Activated CD8-positive, alpha-beta T cell treated with anti-CD3 and anti-CD28 coated beads, Interleukin-2, amount 10 ng/mL, durations not matched to agents 7 days and 5 days (primary cell): Measurements from ENCODE around the gene STAT2. TPM values are rescaled to one million over a fixed set of nuclear protein-coding genes. Genes with fewer than 3 reads are reported as not detected.

ENCODE experiments used
- total RNA-seq, 2 experiments: library from RNA; stranded (reverse); gene quantifications; one replicate each; pipeline ENCODE4 v1.2.3, GENCODE V29; 2021

Gene STAT2
- total RNA-seq, 2 experiments from 2014 or later: 193 to 194 TPM

Other genes with a start within 250 kb of the STAT2 start
- gene RPL41, start 243.5 kb downstream of the STAT2 start, total RNA-seq: 1,000 to 10,000 TPM; 3,845 to 4,046 TPM
- 10 to 100 TPM in 1 of 2 experiments, 1 to 10 TPM in 1; 9.1 to 10.6 TPM for gene ZC3H10, start 241.8 kb downstream of the STAT2 start, total RNA-seq
- 100 to 1,000 TPM; 317 to 333 TPM for gene ESYT1, start 231.8 kb downstream of the STAT2 start, total RNA-seq
- gene MYL6B, start 207.5 kb downstream of the STAT2 start, total RNA-seq: 10 to 100 TPM; 60.0 to 60.7 TPM
- gene MYL6, start 201.7 kb downstream of the STAT2 start, total RNA-seq: 1,000 to 10,000 TPM; 1,527 to 1,542 TPM
- 100 to 1,000 TPM; 144 to 154 TPM for gene SMARCC2, start 170.6 kb downstream of the STAT2 start, total RNA-seq
- gene RNF41, start 138.2 kb downstream of the STAT2 start, total RNA-seq: 10 to 100 TPM; 27.9 to 32.9 TPM
- 10 to 100 TPM; 64.3 to 69.5 TPM for gene NABP2, start 135.8 kb downstream of the STAT2 start, total RNA-seq
- under 1 TPM in 1 of 2 experiments, not detected in 1; 0.52 TPM for gene SLC39A5, start 130.1 kb downstream of the STAT2 start, total RNA-seq
- 10 to 100 TPM; 54.5 to 55.0 TPM for gene ANKRD52, start 101.7 kb downstream of the STAT2 start, total RNA-seq
- gene COQ10A, start 93.2 kb downstream of the STAT2 start, total RNA-seq: 10 to 100 TPM; 19.6 to 19.7 TPM
- gene CS, start 59.8 kb downstream of the STAT2 start, total RNA-seq: 100 to 1,000 TPM; 218 to 228 TPM
- gene CNPY2, start 44.1 kb downstream of the STAT2 start, total RNA-seq: 100 to 1,000 TPM; 112 to 113 TPM
- 10 to 100 TPM; 61.8 to 63.7 TPM for gene PAN2, start 26.1 kb downstream of the STAT2 start, total RNA-seq
- gene IL23A, start 21.2 kb downstream of the STAT2 start, total RNA-seq: 1 to 10 TPM; 3.5 to 3.7 TPM
- gene APOF, start 2.8 kb upstream of the STAT2 start, total RNA-seq: not detected
- 10 to 100 TPM; 62.7 to 65.7 TPM for gene TIMELESS, start 89.3 kb upstream of the STAT2 start, total RNA-seq
- gene MIP, start 94.5 kb upstream of the STAT2 start, total RNA-seq: not detected
- 1 to 10 TPM; 2.9 to 3.1 TPM for gene SPRYD4, start 108.5 kb upstream of the STAT2 start, total RNA-seq
- gene GLS2, start 128.1 kb upstream of the STAT2 start, total RNA-seq: 1 to 10 TPM in 1 of 2 experiments, under 1 TPM in 1; 0.70 to 1.1 TPM
- gene RBMS2, start 161.7 kb upstream of the STAT2 start, total RNA-seq: 1 to 10 TPM; 4.8 to 5.5 TPM